Measurements from ENCODE around the gene ADISSP. TPM values are rescaled to one million over a fixed set of nuclear protein-coding genes. Genes with fewer than 3 reads are reported as not detected.

Gene ADISSP
- total RNA-seq, result 20.7 and 23.2 TPM in 2 replicates

DNA sequence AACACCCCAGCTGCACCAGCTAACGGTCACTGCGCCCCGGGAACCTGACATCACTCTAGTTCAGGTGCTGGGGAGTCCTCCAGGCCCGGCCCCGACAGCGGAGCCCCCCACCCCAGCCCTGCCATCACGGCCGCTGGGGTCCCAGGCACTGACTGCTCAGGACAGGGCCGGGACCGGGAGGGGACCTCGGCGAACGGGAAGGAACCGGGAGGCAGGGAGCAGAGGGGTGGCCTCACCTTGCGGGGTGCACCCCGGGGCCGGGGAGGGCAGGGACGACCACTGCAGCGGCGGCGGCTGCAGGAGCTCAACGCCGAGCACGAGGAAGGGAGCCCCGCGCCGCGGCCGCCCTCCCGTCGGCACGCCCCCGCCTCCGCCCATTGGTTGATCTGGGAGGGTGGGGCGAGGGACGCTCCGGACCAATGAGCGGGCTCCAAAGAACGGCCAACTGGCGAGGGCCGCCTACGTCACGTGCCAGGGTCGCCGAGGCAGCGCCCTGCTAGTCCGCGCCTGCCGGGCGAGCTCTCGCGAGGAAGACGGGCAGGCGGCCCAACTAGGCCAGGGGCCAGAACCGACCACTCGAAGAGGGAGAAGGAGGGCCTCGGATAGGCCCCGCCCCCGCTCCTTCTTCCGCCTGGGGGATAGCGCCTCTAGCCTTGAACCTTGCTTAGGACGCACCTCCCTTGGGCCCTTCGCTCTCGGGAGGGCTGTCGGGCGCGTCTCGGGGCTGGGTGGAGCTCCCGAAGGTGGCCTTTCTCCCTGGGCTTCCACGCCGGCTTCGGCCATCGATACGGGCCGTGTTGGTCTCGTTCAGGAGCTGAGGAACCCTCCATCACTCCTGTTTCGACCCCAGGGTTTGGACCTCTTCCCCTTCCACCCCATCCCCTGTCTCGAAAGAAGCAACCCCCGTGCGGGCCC, at the start of gene ADISSP:
TSS of gene ADISSP (minus strand) at position 327 of the 915 bp plus-strand sequence. CDS start 7,653 bp downstream, outside the sequence.

DNA sequence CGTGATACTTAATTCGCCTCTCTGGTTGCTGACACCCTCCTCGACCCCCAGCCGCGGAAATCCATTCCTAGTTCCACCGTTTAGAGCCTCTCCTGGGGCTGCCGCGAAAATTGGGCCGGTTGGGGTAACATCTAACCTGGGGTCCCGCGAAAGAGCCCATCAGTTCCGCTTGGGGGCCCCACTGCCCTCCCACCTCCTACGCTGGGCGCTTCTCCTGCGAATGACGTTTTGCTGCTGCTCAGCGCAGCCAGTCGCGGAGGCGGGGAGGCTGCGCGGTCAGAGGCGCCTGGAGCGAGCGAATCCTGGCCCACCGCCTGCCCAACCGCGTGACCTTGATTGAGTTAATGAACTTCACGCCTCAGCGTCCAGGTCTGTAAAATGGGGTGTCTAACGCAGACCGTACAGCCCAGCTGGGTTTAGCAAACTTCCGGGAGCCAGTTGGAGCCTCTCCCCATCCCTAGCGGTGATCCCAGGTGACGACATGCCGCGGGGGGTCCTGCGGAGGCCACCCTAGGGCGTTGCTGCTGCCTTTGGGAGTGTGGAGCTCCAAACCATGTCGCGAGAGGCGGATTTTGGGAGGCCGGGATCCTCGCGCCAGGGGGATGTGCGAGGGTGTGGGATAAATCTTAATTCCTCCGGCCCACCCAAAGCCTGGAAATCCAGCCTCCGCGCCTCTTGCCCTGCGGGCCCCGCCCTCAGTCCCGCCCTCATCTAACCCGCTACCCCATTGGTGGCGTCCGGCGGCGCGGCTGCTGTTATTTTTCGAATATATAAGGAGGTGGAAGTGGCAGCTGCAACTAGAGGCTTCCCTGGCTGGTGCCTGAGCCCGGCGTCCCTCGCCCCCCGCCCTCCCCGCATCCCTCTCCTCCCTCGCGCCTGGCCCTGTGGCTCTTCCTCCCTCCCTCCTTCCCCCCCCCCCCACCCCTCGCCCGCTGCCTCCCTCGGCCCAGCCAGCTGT, 28.2 kb upstream of the ADISSP start, which contains the start of gene CDC25B:
TSS of gene CDC25B (plus strand) at position 800 of the 958 bp plus-strand sequence. CDS start 222 bp downstream, outside the sequence.

DNA sequence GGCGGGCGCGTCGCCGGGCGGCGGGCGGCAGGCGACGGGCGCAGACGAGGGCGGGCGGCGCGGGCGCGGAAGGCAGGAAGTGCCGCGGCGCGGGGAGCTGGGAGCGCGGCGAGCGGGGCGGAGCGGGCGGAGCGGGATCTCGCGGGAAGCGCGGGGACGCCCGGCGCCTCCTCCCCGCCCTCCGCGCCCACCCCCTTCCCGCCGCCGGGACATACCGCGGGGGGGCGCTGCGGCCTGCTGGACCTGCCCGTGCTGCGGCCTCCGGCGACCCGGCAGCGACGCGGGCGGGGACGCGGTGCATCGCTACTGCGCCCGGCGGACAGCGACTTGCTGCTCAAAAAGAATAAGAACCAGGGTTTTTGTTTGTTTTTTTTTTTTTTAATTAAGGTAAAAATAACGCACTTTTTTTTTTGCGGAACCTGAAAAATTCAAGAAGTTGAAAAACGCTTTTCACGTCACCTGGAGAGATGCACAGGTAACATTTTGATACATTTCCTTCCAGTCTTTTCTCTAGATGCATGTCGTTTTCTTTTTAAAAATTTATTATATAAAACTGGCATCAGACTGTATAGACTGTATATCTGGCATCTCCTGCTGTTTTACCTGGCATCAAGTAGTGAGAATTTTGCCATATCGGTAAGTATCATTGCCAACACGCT, 19.2 kb upstream of the ADISSP start, which contains the start of gene CENPB:
TSS of gene CENPB (minus strand) at position 76 of the 659 bp plus-strand sequence. CDS start 257 bp downstream, outside the sequence.

DNA sequence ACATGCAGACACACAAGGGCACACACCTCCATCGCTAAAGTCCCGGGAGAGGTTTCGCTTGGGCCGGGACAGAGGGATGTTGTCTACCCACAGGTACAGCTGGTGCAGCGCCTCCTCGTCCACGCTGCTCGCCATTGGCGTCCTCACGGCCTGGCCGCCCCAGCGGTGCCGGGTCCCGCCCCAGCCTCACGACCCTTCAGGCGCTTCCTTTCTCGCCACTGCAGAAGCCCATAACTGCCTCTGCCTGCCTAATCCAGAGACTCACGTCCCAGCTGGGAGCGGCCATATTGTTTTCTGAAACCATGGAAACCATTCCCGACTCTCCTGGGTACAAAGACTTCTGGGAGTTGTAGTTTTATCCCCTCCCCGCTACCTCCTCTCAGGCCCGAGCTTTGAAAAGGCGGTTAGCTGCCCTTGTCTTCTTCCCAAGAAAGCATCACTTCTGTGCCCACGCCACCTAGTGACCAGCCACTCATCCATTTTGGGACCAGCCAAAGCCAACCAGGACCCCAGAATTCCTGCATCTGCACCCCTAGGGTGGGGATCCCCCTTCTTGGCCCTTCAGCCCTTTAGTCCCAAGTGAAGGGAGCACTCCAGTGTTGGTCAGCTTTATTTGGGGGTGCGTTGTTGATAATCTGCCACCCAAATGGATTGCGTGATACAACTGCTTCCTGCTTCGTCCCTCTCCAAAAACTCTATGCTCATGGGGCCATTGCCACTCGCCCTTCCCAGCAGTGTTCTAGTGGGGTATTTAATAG, 13.8 kb upstream of the ADISSP start, which contains the start of gene SPEF1:
TSS of gene SPEF1 (minus strand) at position 296 of the 758 bp plus-strand sequence. CDS start at position 135, 161 bp downstream.

DNA sequence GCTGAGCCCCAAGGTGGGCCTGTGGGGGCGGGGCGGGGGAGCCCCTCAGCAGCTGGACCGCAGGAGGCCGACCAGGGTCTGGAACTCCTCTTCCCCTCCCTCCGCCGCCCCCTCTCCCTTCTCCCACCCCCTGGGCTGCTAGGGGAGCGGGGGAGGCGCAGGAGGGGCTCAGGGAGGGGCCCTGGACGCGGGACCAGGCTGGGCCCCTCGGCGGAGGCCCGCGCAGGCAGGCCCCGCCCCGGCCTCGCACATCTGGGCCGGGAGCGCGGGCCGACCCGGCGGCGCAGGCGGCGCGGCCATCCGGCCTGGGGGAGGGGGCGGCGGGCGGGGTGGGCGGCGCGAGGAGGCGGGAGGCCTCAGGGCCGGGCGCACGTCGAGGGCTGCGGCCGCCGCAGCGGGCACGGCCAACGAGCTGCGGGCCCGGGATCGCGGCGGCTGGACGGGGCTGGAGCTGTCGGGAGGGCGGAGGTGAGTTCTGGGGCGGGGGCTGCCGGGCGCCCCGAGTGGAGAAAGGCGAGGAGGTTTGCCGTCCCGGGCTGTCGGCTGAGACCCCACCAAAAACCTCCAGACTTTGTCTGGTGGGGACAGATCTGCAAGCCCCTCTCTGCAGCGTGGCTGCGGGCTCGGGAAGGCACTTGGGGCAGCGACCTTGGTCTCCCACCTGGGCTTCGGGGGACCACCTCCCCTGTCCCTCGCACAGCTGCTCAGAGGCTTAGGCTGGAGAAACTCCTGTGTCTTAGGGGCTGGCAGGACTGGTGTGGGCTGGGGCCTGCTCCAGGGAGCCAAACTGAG, 35.0 kb downstream of the ADISSP start, which contains the start of gene HSPA12B:
TSS of gene HSPA12B (plus strand) at position 359 of the 792 bp plus-strand sequence. CDS start 5,990 bp downstream, outside the sequence.

DNA sequence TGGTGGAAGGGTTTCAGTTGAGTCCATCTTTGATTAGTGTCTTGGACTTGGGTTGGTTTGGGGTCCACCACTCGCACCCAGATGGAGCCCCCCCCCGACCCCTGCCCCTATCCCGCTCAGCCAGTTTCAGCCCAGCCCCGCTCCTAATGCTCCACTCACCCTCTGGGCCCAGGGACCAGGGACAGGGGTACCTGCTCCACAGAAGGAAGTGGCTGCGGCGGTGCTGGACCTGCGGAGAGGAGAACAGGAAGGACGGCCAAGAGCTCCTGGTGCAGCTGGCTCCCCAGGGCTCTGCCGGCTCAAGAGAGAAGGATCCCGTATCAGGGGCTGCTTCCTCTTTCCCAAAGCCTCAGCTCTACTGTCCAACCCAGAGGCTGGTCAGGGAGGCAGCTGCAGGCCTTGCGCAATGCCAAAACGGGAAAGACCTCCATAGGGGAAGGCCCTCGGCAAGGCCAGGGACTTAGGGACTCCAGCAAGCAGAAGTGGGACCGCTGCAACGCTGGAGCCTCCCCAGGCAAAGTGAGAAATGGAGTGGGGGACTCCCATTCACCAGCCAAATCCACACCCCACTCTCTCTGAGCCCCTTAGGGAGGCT, 55.2 kb downstream of the ADISSP start, which contains the start of gene SIGLEC1:
TSS of gene SIGLEC1 (minus strand) at position 322 of the 595 bp plus-strand sequence. CDS start 5,472 bp downstream, outside the sequence.

Other genes starting within 250 kb of the ADISSP start
- not detected in 2 replicates for gene GFRA4, start 104.4 kb downstream of the ADISSP start, total RNA-seq
- gene ADAM33, start 85.7 kb downstream of the ADISSP start, total RNA-seq, result 14.1 and 14.8 TPM in 2 replicates
- gene SIGLEC1, start 55.2 kb downstream of the ADISSP start, total RNA-seq, result not detected in 2 replicates
- gene HSPA12B, start 35.1 kb downstream of the ADISSP start, total RNA-seq, result 1.1 and 1.3 TPM in 2 replicates
- not detected in 2 replicates for gene SPEF1, start 13.7 kb upstream of the ADISSP start, total RNA-seq
- gene CENPB, start 19.0 kb upstream of the ADISSP start, total RNA-seq, result 54.4 and 55.2 TPM in 2 replicates
- 53.9 and 61.6 TPM in 2 replicates for gene CDC25B, start 28.6 kb upstream of the ADISSP start, total RNA-seq
- 21.6 and 23.3 TPM in 2 replicates for gene AP5S1, start 52.8 kb upstream of the ADISSP start, total RNA-seq
- gene MAVS, start 79.1 kb upstream of the ADISSP start, total RNA-seq, result 31.3 and 32.8 TPM in 2 replicates
- 30.5 and 32.1 TPM in 2 replicates for gene PANK2, start 121.6 kb upstream of the ADISSP start, total RNA-seq
- gene RNF24, start 247.8 kb upstream of the ADISSP start, total RNA-seq, result 52.4 and 58.8 TPM in 2 replicates

Measured in cardiac ventricle fibroblast (primary cell).